H1 (cell line): ENCODE results near the gene PHRF1.

Experiments used
- BRCA1 ChIP-seq: IDR thresholded peaks from 2 replicates; pipeline ENCODE4 v1.6.1; 2012; ENCODE audit warnings: low read depth, low read length, improper control_type of control experiment
- CBX5 ChIP-seq: fragments of 300-800, 300-1000 bp; sonication (generic); IDR thresholded peaks from 2 replicates; pipeline ENCODE4 v1.7.1; 2016; ENCODE audit warnings: antibody characterized with exemption, low read length, low read depth
- FOSL1 ChIP-seq: IDR thresholded peaks from 2 replicates; pipeline ENCODE4 v1.6.1; 2011; ENCODE audit warnings: mild to moderate bottlenecking, low read depth, low read length, moderate library complexity; ENCODE audit not compliant: insufficient read depth
- GABPA ChIP-seq: IDR thresholded peaks from 2 replicates; pipeline ENCODE4 v1.6.1; 2011; ENCODE audit warnings: mild to moderate bottlenecking, low read length, moderate library complexity, borderline replicate concordance; ENCODE audit not compliant: insufficient read depth
- GTF2F1 ChIP-seq: IDR thresholded peaks from 2 replicates; pipeline ENCODE4 v1.6.1; 2012; ENCODE audit warnings: low read depth, low read length, improper control_type of control experiment, borderline replicate concordance
- MAX ChIP-seq: IDR thresholded peaks from 2 replicates; pipeline ENCODE4 v1.6.1; 2012; ENCODE audit warnings: inconsistent platforms
- NRF1 ChIP-seq: IDR thresholded peaks from 2 replicates; pipeline ENCODE4 v1.6.1; 2011; ENCODE audit warnings: mild to moderate bottlenecking, low read depth, low read length, improper control_type of control experiment
- POLR2AphosphoS5 ChIP-seq: IDR thresholded peaks from 2 replicates; pipeline ENCODE4 v1.6.1; 2011; ENCODE audit warnings: low read depth, low read length
- RFX5 ChIP-seq: IDR thresholded peaks from 2 replicates; pipeline ENCODE4 v1.6.1; 2011; ENCODE audit warnings: low read depth, low read length, improper control_type of control experiment, borderline replicate concordance
- SIX5 ChIP-seq: IDR thresholded peaks from 2 replicates; pipeline ENCODE4 v1.6.1; 2011; ENCODE audit warnings: mild to moderate bottlenecking, low read depth, low read length
- YY1 ChIP-seq: IDR thresholded peaks from 2 replicates; pipeline ENCODE4 v1.6.1; 2011; ENCODE audit warnings: low read depth, mild to moderate bottlenecking, low read length
- TF ChIP-seq, protein P1 (sequence below), 3 experiments: IDR thresholded peaks; 1 replicate in 2 of 3; 2 replicates in 1 of 3; pipeline versions ENCODE4 v1.5.1 to v1.6.1; 2011; ENCODE audit warnings: low read length in 3 of 3, mild to moderate bottlenecking in 3 of 3, inconsistent platforms in 2 of 3, low read depth in 1 of 3, moderate library complexity in 1 of 3; ENCODE audit not compliant: insufficient read depth in 1 of 3; ENCODE audit errors: control extremely low read depth in 1 of 3
- TF ChIP-seq, protein P2 (sequence below): IDR thresholded peaks from 2 replicates; pipeline ENCODE4 v1.6.1; 2011; ENCODE audit warnings: low read depth, mild to moderate bottlenecking, low read length; ENCODE audit not compliant: insufficient read depth

DNA sequence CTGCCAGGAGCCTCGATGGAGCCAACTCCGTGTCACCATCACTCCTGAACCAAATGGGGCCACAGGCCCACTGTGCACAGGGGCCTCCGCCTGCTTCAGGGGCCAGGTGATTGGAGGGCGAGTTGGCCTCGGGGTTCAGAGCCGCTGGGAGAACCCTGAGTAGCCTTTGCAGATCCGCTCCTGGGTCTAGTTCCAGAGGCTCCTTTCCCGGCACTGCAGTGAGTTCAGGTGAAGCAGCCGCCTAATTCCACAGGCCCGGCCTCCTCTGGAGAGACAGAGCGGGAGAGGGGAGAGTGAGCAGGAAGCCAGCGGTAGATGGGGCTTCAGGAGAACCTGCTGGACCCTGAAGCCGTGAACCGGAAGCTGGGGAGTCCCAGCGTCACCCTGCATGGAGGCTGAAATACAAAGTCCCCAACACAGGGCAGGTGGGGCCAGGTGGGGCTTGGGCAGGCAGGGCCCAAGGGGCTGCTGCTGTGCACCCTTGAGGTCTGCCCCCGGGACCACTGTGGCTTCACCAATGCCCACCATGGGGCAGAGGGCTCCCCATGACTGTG is 83.3 kb downstream of the PHRF1 start:
- TF ChIP-seq POLR2AphosphoS5 (no peak), YY1 (no peak), NRF1 (no peak), FOSL1 (no peak), GTF2F1 (no peak), RFX5 (no peak), CBX5 (no peak), MAX (no peak), GABPA (no peak), BRCA1 (no peak), SIX5 (no peak)
- TF ChIP-seq, protein P1, sequence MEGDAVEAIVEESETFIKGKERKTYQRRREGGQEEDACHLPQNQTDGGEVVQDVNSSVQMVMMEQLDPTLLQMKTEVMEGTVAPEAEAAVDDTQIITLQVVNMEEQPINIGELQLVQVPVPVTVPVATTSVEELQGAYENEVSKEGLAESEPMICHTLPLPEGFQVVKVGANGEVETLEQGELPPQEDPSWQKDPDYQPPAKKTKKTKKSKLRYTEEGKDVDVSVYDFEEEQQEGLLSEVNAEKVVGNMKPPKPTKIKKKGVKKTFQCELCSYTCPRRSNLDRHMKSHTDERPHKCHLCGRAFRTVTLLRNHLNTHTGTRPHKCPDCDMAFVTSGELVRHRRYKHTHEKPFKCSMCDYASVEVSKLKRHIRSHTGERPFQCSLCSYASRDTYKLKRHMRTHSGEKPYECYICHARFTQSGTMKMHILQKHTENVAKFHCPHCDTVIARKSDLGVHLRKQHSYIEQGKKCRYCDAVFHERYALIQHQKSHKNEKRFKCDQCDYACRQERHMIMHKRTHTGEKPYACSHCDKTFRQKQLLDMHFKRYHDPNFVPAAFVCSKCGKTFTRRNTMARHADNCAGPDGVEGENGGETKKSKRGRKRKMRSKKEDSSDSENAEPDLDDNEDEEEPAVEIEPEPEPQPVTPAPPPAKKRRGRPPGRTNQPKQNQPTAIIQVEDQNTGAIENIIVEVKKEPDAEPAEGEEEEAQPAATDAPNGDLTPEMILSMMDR (IDR thresholded peaks at IDR 0.05; ENCODE audit: control extremely low read depth in 1 of 3, insufficient read depth in 1 of 3, low read depth in 1 of 3, low read length in 3 of 3) = no peak
- TF ChIP-seq, protein P2, sequence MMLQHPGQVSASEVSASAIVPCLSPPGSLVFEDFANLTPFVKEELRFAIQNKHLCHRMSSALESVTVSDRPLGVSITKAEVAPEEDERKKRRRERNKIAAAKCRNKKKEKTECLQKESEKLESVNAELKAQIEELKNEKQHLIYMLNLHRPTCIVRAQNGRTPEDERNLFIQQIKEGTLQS = no peak
